ENCODE results near the gene PLSCR3. TPM values are rescaled to one million over a fixed set of nuclear protein-coding genes. Genes with fewer than 3 reads are reported as not detected.

PLSCR3 gene
- total RNA-seq, 1 experiment from 2014 or later = 31.5 TPM

GRCh38 chr17:7384489-7385081 lies 9.7 kb downstream of the PLSCR3 start:
- 0 out of 5 replicates have a peak, but pooled peaks cover 0 to under 1% of the 10 kb centered on the region in 2 experiments for H3K9me3 Mint-ChIP-seq
- H3K4me3 Mint-ChIP-seq = peak overlapping the region; percentile 54 to 63
- no peak overlapping the region for H2BK120ac ChIP-seq (ENCODE audit: low read depth, low read length, poor library complexity, severe bottlenecking)
- H3K18ac ChIP-seq (ENCODE audit: insufficient read length, low read depth, low read length) = no peak overlapping the region
- H3K27ac ChIP-seq (ENCODE audit: insufficient read length, low read depth, low read length) = no peak overlapping the region
- peaks cover 21 to 25% of the 10 kb centered on the region in 2 experiments for H3K4me1 Mint-ChIP-seq
- H3K79me1 ChIP-seq (ENCODE audit: insufficient read depth, low read depth, low read length, poor library complexity, severe bottlenecking) = no peaks in the 10 kb centered on the region
- H4K20me1 ChIP-seq (ENCODE audit: control insufficient read depth, insufficient read depth, insufficient read length) = no peaks in the 10 kb centered on the region
- H4K91ac ChIP-seq (ENCODE audit: insufficient read length, low read depth, low read length) = no peak overlapping the region
- H3K56ac ChIP-seq (ENCODE audit: insufficient read length, low read depth, low read length) = no peak overlapping the region
- no peak overlapping the region for H3K9ac ChIP-seq (ENCODE audit: extremely low read depth, insufficient read length, low read length)
- H3K4me2 ChIP-seq (ENCODE audit: insufficient read depth, insufficient read length, low read length) = peak overlapping the region; percentile 57
- no peak overlapping the region for H2BK20ac ChIP-seq (ENCODE audit: low read depth, low read length, poor library complexity, severe bottlenecking)
- H3T11ph ChIP-seq (ENCODE audit: low read length) = no peak overlapping the region
- H3K23ac ChIP-seq (ENCODE audit: insufficient read length, low read depth, low read length) = no peak overlapping the region
- no CpG with 5 or more reads among the region's 23 CpGs for WGBS (ENCODE audit: extremely low coverage, insufficient read length, low lambda C conversion rate)
- H3K23me2 ChIP-seq (ENCODE audit: insufficient read length, low read depth, low read length, poor library complexity, severe bottlenecking) = peaks cover 17% of the 10 kb centered on the region
- no peak overlapping the region for H4K8ac ChIP-seq (replicated peaks; ENCODE audit: insufficient read length, low read depth, low read length)
- TF ChIP-seq, protein P1, sequence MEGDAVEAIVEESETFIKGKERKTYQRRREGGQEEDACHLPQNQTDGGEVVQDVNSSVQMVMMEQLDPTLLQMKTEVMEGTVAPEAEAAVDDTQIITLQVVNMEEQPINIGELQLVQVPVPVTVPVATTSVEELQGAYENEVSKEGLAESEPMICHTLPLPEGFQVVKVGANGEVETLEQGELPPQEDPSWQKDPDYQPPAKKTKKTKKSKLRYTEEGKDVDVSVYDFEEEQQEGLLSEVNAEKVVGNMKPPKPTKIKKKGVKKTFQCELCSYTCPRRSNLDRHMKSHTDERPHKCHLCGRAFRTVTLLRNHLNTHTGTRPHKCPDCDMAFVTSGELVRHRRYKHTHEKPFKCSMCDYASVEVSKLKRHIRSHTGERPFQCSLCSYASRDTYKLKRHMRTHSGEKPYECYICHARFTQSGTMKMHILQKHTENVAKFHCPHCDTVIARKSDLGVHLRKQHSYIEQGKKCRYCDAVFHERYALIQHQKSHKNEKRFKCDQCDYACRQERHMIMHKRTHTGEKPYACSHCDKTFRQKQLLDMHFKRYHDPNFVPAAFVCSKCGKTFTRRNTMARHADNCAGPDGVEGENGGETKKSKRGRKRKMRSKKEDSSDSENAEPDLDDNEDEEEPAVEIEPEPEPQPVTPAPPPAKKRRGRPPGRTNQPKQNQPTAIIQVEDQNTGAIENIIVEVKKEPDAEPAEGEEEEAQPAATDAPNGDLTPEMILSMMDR (conservative IDR thresholded peaks at IDR 0.05) = no peak
- H2BK12ac ChIP-seq (ENCODE audit: insufficient read length, low read depth, low read length) = no peak overlapping the region
- no peaks in the 10 kb centered on the region for H3K9me3 ChIP-seq (ENCODE audit: control insufficient read depth, low read depth, low read length)
- H3K27ac Mint-ChIP-seq = peak overlapping the region in 2 of 3 experiments; percentile 31 to 83; a peak in 4 of 7 replicates
- no peak overlapping the region for H4K5ac ChIP-seq (ENCODE audit: insufficient read length, low read depth, low read length)
- peaks cover 37% of the 10 kb centered on the region for H3K27me3 Mint-ChIP-seq (ENCODE audit: low read depth)
- no peak overlapping the region for H2AFZ ChIP-seq (ENCODE audit: low read length)
- no peak for DNase-seq
- H3K27me3 ChIP-seq (ENCODE audit: insufficient read depth, low read length) = peaks cover 11% of the 10 kb centered on the region; the same call in 1 of the 2 replicates
- H2AK5ac ChIP-seq (ENCODE audit: insufficient read length, low read length) = no peak overlapping the region
- H3K14ac ChIP-seq (ENCODE audit: insufficient read depth, low read length) = 0 out of 2 replicates have a peak overlapping the region, but pooled peaks have one; percentile 22
- no peak overlapping the region for H2BK15ac ChIP-seq (ENCODE audit: low read depth, low read length)
- H3K4me1 ChIP-seq (ENCODE audit: insufficient read depth, low read length) = no peaks in the 10 kb centered on the region
- H3K79me2 ChIP-seq (ENCODE audit: insufficient read depth, low read length) = no peaks in the 10 kb centered on the region
- H3K4ac ChIP-seq (ENCODE audit: low read depth, low read length) = no peak overlapping the region
- H2BK5ac ChIP-seq (ENCODE audit: insufficient read length, low read length) = no peak overlapping the region
- peaks cover 7 to 32% (median 31%) of the 10 kb centered on the region in 3 experiments; a peak in 6 of 7 replicates for H3K36me3 Mint-ChIP-seq (ENCODE audit: insufficient read depth in 1 of 3, low read depth in 3 of 3)

Measured in H9 (cell line).